Neural cell (in vitro differentiated cells): ENCODE data around the gene UGT2A3. TPM values are rescaled to one million over a fixed set of nuclear protein-coding genes. Genes with fewer than 3 reads are reported as not detected.

ENCODE experiments used
- H2AFZ ChIP-seq: fragments of 200-600, 300-800 bp; sonication (generic), shearing (Covaris generic); 2 replicates; pipeline ENCODE4 v1.6.0; 2014; ENCODE audit warnings: low read depth, mild to moderate bottlenecking, antibody characterized with exemption, low read length, moderate library complexity
- H3F3A ChIP-seq: fragments of 200-600 bp; shearing (Covaris generic); 2 replicates; pipeline ENCODE4 v1.6.1; 2016; ENCODE audit warnings: mild to moderate bottlenecking, moderate library complexity, mixed read lengths, antibody characterized with exemption, low read length; ENCODE audit not compliant: insufficient read depth, poor library complexity, severe bottlenecking
- H3K27ac ChIP-seq: fragments of 200-600, 300-800 bp; sonication (generic), shearing (Covaris generic); 2 replicates; pipeline ENCODE4 v1.5.1; 2014; ENCODE audit warnings: mild to moderate bottlenecking, low read length, moderate library complexity
- H3K27me3 ChIP-seq: fragments of 300-800, 200-600 bp; sonication (generic), shearing (Covaris generic); 2 replicates; pipeline ENCODE4 v1.6.0; 2014; ENCODE audit warnings: mild to moderate bottlenecking, low read depth, low read length, moderate library complexity; ENCODE audit not compliant: insufficient read depth
- H3K36me3 ChIP-seq: fragments of 300-800, 200-600 bp; sonication (generic), shearing (Covaris generic); 2 replicates; pipeline ENCODE4 v1.5.1; 2014; ENCODE audit warnings: mild to moderate bottlenecking, antibody characterized with exemption, low read length, moderate library complexity; ENCODE audit not compliant: insufficient read depth
- H3K4me2 ChIP-seq: fragments of 300-800, 200-600 bp; sonication (generic), shearing (Covaris generic); 2 replicates; pipeline ENCODE4 v1.6.0; 2014; ENCODE audit warnings: mild to moderate bottlenecking, low read length
- H3K4me3 ChIP-seq: fragments of 300-800, 200-600 bp; sonication (generic), shearing (Covaris generic); 2 replicates; pipeline ENCODE4 v1.5.1; 2014; ENCODE audit warnings: mild to moderate bottlenecking, low read length, moderate library complexity
- H3K79me2 ChIP-seq: fragments of 200-600 bp; shearing (Covaris generic); replicated peaks from 2 replicates; pipeline ENCODE4 v1.6.0; 2014; ENCODE audit warnings: mild to moderate bottlenecking, low read length, moderate library complexity; ENCODE audit not compliant: insufficient read depth
- H3K9ac ChIP-seq: fragments of 300-800, 200-600 bp; sonication (generic), shearing (Covaris generic); 2 replicates; pipeline ENCODE4 v1.6.1; 2016; ENCODE audit warnings: mild to moderate bottlenecking, low read length, mixed read lengths
- H3K9me2 ChIP-seq: fragments of 200-600 bp; shearing (Covaris generic); 2 replicates; pipeline ENCODE4 v1.6.1; 2016; ENCODE audit warnings: mild to moderate bottlenecking, low read length, mixed read lengths; ENCODE audit not compliant: insufficient read depth
- H3K9me3 ChIP-seq: fragments of 200-600, 300-800 bp; sonication (generic), shearing (Covaris generic); 2 replicates; pipeline ENCODE4 v1.6.1; 2016; ENCODE audit warnings: mild to moderate bottlenecking, mixed run types, low read length, moderate library complexity, mixed read lengths
- H4K20me1 ChIP-seq: fragments of 200-600 bp; shearing (Covaris generic); 2 replicates; pipeline ENCODE4 v1.6.1; 2016; ENCODE audit warnings: mild to moderate bottlenecking, mixed run types; ENCODE audit not compliant: insufficient read depth
- EP300 ChIP-seq: fragments of 450-650 bp; conservative IDR thresholded peaks from 2 replicates; pipeline ENCODE4 v1.6.1; 2014; ENCODE audit warnings: antibody characterized with exemption, mild to moderate bottlenecking, moderate library complexity; ENCODE audit not compliant: poor library complexity, severe bottlenecking
- EZH2 ChIP-seq: fragments of 200-600, 300-800 bp; shearing (Covaris generic), sonication (generic); IDR thresholded peaks from 2 replicates; pipeline ENCODE4 v1.6.1; 2014; ENCODE audit warnings: antibody characterized with exemption, low read length, borderline replicate concordance, mild to moderate bottlenecking; ENCODE audit not compliant: insufficient read depth, poor library complexity, severe bottlenecking
- MXI1 ChIP-seq: fragments of 450-650 bp; conservative IDR thresholded peaks from 2 replicates; pipeline ENCODE4 v1.6.1; 2014; ENCODE audit warnings: antibody characterized with exemption, mild to moderate bottlenecking; ENCODE audit not compliant: poor library complexity, severe bottlenecking
- POLR2AphosphoS5 ChIP-seq: IDR thresholded peaks from 2 replicates; pipeline ENCODE4 v1.6.1; 2012
- RAD21 ChIP-seq: fragments of 450-650 bp; conservative IDR thresholded peaks from 2 replicates; pipeline ENCODE4 v1.6.1; 2014; ENCODE audit warnings: antibody characterized with exemption, mild to moderate bottlenecking, moderate library complexity
- SMC3 ChIP-seq: fragments of 450-650 bp; conservative IDR thresholded peaks from 2 replicates; pipeline ENCODE4 v1.6.1; 2014; ENCODE audit warnings: antibody characterized with exemption, mild to moderate bottlenecking, moderate library complexity; ENCODE audit not compliant: poor library complexity
- TAF1 ChIP-seq: IDR thresholded peaks from 2 replicates; pipeline ENCODE4 v1.6.1; 2012; ENCODE audit warnings: low read depth
- polyA plus RNA-seq: library from polyadenylated mRNA; depleted of rRNA; stranded (reverse); fragments of >200 nt; gene quantifications from 2 replicates; pipeline ENCODE4 v1.2.3, GENCODE V29; 2014
- TF ChIP-seq, protein P1 (sequence below): IDR thresholded peaks from 2 replicates; pipeline ENCODE4 v1.6.1; 2012; ENCODE audit warnings: borderline replicate concordance
- TF ChIP-seq, protein P2 (sequence below): fragments of 450-650 bp; IDR thresholded peaks from 2 replicates; pipeline ENCODE4 v1.5.1; 2014; ENCODE audit warnings: antibody characterized with exemption, mild to moderate bottlenecking, moderate library complexity; ENCODE audit not compliant: poor library complexity, severe bottlenecking

The UGT2A3 gene
- polyA plus RNA-seq, 1 donor from 2014 or later = not detected

DNA sequence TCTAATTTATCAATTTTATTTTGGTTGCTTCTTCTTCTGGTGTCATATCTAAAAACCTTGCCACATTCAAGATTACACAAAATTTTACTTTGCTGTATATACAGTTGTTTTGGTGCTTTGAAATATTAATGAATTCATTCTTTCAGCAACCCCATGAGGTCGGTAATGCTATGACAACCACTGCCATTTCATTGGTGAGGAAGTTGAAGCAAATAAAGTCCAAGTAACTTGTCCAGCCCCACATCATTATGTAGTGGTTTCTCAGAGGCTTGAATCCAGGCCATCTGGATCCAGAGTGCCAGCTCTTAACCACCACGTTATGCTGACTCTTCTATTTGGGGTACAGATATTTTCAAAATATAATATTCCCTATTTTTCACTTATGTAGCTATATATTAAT lies 42.2 kb downstream of the UGT2A3 start:
- no peaks in the 10 kb centered on the region for H3K9me2 ChIP-seq
- H3K27me3 ChIP-seq = no peaks in the 10 kb centered on the region
- no peaks in the 10 kb centered on the region for H3K36me3 ChIP-seq
- H2AFZ ChIP-seq = no peak overlapping the region
- no peak for TF ChIP-seq EZH2
- TF ChIP-seq SMC3 = no peak
- TF ChIP-seq, protein P1, sequence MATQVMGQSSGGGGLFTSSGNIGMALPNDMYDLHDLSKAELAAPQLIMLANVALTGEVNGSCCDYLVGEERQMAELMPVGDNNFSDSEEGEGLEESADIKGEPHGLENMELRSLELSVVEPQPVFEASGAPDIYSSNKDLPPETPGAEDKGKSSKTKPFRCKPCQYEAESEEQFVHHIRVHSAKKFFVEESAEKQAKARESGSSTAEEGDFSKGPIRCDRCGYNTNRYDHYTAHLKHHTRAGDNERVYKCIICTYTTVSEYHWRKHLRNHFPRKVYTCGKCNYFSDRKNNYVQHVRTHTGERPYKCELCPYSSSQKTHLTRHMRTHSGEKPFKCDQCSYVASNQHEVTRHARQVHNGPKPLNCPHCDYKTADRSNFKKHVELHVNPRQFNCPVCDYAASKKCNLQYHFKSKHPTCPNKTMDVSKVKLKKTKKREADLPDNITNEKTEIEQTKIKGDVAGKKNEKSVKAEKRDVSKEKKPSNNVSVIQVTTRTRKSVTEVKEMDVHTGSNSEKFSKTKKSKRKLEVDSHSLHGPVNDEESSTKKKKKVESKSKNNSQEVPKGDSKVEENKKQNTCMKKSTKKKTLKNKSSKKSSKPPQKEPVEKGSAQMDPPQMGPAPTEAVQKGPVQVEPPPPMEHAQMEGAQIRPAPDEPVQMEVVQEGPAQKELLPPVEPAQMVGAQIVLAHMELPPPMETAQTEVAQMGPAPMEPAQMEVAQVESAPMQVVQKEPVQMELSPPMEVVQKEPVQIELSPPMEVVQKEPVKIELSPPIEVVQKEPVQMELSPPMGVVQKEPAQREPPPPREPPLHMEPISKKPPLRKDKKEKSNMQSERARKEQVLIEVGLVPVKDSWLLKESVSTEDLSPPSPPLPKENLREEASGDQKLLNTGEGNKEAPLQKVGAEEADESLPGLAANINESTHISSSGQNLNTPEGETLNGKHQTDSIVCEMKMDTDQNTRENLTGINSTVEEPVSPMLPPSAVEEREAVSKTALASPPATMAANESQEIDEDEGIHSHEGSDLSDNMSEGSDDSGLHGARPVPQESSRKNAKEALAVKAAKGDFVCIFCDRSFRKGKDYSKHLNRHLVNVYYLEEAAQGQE = no peak
- TF ChIP-seq RAD21 = no peak
- TF ChIP-seq EP300 = no peak
- no peak for TF ChIP-seq POLR2AphosphoS5
- TF ChIP-seq MXI1 = no peak
- TF ChIP-seq, protein P2, sequence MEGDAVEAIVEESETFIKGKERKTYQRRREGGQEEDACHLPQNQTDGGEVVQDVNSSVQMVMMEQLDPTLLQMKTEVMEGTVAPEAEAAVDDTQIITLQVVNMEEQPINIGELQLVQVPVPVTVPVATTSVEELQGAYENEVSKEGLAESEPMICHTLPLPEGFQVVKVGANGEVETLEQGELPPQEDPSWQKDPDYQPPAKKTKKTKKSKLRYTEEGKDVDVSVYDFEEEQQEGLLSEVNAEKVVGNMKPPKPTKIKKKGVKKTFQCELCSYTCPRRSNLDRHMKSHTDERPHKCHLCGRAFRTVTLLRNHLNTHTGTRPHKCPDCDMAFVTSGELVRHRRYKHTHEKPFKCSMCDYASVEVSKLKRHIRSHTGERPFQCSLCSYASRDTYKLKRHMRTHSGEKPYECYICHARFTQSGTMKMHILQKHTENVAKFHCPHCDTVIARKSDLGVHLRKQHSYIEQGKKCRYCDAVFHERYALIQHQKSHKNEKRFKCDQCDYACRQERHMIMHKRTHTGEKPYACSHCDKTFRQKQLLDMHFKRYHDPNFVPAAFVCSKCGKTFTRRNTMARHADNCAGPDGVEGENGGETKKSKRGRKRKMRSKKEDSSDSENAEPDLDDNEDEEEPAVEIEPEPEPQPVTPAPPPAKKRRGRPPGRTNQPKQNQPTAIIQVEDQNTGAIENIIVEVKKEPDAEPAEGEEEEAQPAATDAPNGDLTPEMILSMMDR = no peak
- no peak for TF ChIP-seq TAF1
- no peak overlapping the region for H3K4me3 ChIP-seq
- no peak overlapping the region for H3K9ac ChIP-seq
- no peaks in the 10 kb centered on the region for H4K20me1 ChIP-seq
- no peak overlapping the region for H3K4me2 ChIP-seq
- no peaks in the 10 kb centered on the region for H3K9me3 ChIP-seq
- H3F3A ChIP-seq = no peaks in the 10 kb centered on the region
- H3K27ac ChIP-seq = no peak overlapping the region
- H3K79me2 ChIP-seq = no peaks in the 10 kb centered on the region

DNA sequence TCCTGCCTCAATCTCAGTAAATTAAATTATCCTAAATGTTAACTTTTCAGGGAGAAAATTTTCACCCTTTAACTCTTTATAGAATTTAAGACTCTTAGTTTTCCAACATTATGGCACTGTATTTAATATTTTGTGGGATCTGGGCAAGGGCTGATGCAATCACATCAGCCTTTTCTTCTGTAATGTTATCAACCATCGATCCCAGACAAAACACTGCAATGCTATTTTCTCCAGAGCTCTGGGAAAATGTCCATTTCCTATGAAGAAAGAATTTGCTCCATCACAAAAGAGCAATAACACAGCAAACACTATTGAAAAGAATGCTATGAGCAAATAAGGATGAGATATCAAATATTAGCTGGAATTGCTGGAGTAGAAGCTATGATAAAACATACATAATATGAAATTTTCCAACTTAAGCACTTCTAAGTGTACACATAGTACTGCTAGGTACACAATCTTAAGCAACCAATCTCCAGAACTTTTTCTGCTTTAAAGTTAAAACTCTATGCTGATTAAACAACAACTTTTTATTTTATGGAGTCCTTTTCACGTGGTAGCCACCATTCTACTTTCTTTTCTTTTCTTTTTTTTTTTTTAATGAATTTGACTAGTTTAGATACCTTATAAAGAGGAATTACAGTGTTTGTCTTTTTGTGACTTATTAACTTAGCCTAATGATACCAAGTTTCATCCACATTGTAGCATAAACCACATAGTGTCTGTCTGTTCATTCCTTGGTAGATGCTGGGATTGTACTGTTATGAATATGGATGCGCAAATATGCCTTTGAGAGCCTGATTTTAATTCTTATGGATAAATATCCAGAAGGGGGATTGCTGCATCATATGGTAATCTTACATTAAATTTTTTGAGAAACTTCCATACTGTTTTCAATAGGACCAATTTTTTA lies 43.6 kb downstream of the UGT2A3 start:
- Histone ChIP-seq H3F3A (no peaks in the 10 kb centered on the region), H3K27ac (no peak overlapping the region), H3K27me3 (no peaks in the 10 kb centered on the region), H3K9me3 (no peaks in the 10 kb centered on the region), H3K4me2 (no peak overlapping the region), H4K20me1 (no peaks in the 10 kb centered on the region), H2AFZ (no peak overlapping the region), H3K9me2 (no peaks in the 10 kb centered on the region), H3K9ac (no peak overlapping the region), H3K4me3 (no peak overlapping the region), H3K36me3 (no peaks in the 10 kb centered on the region), H3K79me2 (no peaks in the 10 kb centered on the region)
- no peak for TF ChIP-seq SMC3
- TF ChIP-seq EZH2 = no peak
